HG03432 (cell line): ENCODE data around the gene TMEM247.
A peak's percentile ranks its signal among the peaks of the same experiment; 100 is the strongest.

Experiments
- ATAC-seq: cut with Tn5 transposase; IDR thresholded peaks from one replicate; pipeline ENCODE4 v1.9.1; 2021; ENCODE audit warnings: mild to moderate bottlenecking, moderate library complexity; ENCODE audit not compliant: unreplicated experiment

Gene TMEM247

GRCh38 chr2:46488389-46488788, 9.0 kb downstream of the TMEM247 start:
- no peak for ATAC-seq

DNA sequence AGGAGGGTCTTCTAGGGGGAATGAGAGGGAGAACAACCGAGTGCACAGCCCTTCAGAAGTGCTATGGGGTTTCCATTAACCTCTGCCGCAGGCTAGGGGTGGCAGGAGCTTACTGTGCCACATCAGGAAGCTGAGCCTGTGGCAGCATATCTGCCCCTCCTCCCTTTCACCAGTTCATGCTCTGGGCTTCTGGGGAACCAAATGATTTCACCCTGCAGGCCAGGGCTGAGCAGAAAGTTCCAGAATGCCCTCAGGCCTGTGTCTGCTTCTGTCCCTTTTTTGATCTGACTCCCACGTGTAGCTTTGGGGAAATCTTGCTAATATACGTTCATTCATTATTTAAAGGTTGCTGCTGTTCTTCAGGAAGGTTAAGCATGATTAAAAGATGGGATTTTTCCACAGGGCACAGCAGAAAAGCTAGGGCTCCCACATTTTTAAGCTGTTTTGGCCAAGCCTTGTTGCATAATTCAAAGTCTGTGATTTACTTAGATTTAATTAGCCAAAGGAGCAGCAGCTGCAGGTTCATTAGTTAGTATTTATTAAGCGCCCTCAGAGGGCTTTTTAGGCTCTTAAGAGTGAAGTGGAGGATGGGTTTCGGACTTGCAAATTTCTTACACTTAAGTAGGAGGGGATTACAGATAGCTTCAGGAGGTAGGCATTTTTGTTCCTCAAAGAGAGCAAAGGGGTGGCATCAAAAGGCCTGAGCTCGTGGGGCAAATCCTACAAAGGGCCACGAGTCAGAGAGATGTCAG, 10.2 kb downstream of the TMEM247 start:
- no peak for ATAC-seq

DNA sequence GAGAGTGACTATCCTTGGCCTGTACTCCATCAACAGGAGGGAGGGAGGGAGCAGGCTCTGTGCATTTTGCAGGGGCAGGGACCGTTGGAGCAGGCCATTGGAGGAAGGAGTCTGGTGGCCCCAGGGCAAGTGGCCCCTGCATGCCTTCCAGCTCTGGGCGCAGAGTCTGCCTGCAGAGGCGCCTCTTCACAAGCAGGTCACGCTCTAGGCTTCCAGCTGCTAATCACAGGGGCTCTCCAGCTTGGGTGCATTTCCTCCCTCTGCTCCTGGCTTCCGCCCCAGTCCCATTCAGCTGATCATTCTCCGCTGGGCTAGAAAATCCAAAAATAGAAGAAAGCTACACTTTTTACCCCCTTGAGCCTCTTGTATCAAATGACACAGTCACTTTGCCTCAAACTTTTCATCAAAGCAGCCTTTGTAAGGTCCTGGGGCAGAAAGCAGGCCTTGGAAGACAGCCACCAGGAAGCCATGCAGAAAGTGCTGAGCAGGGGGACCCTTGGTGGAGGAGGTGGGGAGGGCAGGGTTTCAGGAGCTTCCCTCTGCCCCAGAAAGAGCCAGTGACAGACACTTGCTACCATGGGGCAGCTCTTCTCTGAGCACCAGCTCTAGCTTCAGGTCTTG, 11.3 kb downstream of the TMEM247 start:
- peak; percentile 73 for ATAC-seq

DNA sequence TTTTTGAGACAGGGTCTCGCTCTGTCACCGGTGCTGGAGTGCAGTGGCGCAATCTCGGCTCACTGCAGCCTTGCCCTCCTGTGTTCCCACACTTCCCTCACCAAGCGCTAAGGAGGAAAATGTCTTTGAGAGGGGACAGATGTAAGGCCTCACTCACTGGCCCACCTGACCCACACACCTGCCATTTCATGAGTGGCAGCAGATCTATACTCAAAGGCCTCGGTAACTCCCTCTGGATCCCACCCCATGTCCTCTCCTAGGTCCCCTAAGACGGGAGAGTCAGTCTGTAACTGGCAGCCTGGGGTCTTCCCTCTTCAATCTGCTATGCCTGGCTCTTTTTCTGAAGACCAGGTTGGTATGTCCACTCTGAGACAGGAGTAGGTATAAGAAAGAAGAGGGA, 12.9 kb downstream of the TMEM247 start:
- ATAC-seq, result no peak

DNA sequence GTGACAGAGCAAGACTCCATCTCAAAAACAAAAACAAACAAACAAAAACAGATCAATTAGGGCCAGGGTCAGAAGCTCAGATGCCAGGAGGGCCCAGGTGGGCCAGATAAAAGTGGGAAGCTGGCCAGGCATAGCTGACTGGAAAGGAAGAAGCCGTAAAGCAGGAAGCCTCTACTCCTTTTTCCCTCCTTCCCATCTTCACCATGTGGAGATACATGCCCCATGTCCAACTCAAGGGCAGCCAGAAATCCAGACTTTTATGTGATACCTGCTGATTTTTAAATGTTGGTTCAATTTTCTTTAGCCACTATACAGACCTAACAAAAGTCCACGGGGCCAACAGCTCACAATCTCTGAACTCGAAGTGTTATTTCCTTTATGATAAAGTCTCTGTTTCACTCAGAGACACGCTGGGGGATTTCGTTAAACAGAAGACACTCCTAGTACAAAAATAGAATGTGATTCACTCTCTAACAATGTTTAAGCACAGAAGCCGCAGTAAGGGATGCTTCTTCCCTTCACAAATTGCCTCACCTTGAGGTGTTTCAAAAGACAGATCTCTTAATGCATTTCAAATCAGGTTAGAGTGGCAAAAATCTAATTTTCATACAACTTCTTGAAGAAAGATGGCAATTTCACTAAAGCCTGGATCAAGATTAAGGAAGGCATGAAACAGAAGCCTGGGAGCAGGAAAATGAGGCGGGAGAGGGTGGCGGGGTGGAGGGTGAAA, 14.0 kb downstream of the TMEM247 start:
- ATAC-seq, result peak; percentile 80

GRCh38 chr2:46493971-46494250, 14.5 kb downstream of the TMEM247 start:
- ATAC-seq, result no peak

DNA sequence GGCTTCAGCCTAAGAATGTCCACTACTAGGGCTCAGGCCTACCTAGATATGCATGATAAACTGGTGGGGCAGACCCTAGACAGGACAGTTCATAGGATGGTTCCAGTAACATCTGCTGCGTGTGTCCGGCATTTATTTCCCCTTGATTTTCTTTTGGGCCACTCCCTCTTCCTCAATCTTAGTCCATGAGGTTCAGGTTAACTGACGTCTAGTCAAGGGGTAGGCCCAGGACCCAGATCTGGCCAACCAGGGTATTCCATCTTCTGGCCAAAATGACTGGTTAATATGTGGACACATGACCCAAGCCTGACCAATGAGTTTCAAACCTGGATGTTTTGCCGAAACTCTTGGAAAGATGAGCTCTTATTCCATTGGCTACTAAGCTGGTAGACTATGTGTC, 15.2 kb downstream of the TMEM247 start:
- no peak for ATAC-seq

- no peak for ATAC-seq
Observed at GRCh38 chr2:46495231-46496030, 16.1 kb downstream of the TMEM247 start.

GRCh38 chr2:46497766-46498165, 18.4 kb downstream of the TMEM247 start:
- no peak for ATAC-seq

GRCh38 chr2:46498681-46499080, 19.3 kb downstream of the TMEM247 start:
- ATAC-seq, result no peak

GRCh38 chr2:46499392-46499785, 20.0 kb downstream of the TMEM247 start:
- ATAC-seq, result no peak

- no peak for ATAC-seq
Observed at GRCh38 chr2:46500801-46501200, 21.4 kb downstream of the TMEM247 start.

DNA sequence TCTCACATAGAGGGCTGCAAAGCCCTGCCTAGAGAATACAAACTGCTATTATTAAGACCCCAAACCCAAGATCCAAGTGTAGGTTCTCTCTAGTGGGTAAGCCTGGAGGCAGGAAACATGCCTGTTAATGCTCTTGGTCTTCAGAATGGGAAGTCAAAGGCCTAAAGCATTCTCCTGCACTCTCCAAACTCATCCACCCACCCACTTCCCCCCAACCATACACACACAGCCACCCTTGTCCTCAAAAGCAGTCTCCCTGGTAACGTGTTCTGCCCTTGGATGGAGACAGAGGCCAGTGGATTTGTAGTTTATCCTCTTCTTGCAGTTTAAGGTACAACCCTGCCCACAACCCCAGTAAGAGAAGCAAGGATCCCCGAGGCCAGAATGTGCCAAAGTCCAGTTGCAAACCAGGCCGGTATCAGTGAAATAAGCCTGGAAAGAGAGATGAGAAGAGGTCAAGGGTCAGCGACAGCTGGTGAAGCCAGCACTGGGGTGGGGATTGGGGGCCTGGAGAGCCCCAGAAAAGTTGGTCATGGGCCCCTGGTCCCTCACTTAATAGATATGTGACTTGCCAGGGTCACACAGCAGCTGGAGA, 23.0 kb downstream of the TMEM247 start:
- ATAC-seq, result no peak

DNA sequence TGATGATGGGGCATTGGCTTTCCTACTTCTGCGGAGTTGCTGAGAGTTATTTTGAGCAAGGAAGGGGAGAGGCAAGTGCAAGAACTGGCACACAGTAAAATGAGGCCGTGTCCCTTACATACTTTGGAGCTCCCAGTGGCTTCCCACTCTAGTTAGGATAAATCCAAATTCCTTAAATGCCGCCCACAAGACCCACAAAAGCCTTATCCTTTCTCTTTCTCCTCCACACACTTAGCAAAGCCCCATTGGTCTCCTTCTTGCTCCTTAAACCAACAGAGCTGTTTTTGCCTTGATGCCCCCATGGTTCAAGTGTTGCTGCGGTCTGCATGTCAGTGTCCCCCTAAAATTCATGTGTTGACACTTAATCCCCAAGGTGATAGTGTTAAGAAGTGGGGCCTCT, 24.3 kb downstream of the TMEM247 start:
- no peak for ATAC-seq

GRCh38 chr2:46504221-46504620, 24.9 kb downstream of the TMEM247 start:
- ATAC-seq, result no peak

DNA sequence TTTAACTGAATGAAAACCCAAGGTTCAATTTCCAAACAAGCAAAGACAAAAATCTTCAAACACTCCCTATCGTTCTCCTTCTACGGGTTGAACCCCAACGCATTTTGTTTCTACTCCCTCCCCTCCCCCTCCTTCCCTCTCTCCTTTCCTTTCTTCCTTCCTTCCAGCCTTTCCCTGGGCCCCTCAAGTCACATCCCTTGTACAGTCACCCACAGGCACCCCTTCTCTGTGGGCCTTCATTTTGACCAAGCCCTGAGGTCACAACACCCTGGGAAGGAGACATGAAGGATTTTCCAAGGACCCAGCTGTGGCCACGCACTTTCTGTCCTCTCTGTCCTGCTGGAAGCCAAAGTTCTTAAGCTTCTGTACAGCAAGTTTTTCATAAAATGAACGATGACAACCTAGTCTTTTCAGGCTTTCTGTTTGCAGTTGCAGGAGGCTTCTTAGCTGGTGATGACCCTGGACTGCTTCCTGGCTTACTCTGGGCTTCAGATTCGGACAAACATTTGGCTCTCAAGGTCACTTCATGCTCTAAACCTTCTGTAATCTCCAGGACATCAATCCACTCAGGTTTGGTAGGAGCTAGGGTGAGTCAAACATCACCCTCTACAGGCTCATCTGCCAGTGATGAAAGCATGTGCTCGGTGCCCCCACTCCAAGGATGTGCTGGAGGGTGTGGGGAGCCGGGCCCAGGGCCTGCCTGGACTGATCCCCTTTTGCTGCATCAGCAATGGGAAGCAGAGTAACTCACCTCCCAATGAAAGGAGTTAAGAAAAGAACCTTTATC, 25.5 kb downstream of the TMEM247 start:
- ATAC-seq, result no peak

- no peak for ATAC-seq
Observed at GRCh38 chr2:46505472-46505783, 26.1 kb downstream of the TMEM247 start.

DNA sequence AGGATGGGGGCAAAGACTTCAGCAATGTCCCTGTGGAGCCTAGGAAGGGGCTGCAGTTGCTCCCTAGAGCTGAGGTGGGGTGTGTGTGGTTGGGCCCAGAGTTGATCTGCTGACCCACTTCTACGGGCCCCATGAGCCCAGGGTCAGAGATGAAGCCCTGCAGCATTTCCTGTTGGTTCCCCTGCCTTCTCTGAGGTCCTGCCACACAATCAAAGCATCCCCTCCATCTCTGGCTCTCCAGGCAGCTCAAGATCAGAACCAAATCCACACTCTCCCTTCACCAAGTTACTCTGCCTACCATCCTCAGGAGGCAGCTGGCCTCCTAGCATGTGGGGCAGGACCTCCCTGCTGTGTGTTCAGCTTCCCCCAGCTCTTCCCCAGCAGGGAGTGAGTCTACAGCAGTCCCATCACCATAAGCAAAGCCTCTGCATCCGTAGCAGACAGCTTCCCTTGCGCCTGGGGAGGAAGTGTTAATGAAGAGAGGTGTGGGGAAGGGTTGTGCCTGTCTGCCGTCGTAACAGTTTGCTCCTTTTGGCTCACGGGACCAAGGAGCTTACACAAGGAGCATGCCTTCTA, 26.9 kb downstream of the TMEM247 start:
- ATAC-seq, result no peak

DNA sequence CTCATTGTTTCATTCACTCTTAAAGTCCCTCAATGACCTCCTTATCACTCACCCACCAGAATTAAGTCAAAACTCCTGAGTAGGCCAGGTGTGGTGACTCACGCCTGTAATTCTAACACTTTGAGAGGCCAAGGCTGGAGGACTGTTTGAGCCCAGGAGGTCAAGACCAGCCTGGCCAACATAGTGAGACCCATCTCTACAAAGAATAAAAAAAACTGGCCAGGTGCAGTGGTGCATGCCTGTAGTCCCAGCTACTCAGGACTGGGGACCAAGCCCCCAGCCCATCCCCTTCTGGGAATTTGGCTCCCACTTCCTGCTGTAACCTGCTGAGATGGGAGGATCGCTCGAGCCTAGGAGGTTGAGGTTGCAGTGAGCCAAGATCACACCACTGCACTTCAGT, 28.9 kb downstream of the TMEM247 start:
- ATAC-seq, result no peak

DNA sequence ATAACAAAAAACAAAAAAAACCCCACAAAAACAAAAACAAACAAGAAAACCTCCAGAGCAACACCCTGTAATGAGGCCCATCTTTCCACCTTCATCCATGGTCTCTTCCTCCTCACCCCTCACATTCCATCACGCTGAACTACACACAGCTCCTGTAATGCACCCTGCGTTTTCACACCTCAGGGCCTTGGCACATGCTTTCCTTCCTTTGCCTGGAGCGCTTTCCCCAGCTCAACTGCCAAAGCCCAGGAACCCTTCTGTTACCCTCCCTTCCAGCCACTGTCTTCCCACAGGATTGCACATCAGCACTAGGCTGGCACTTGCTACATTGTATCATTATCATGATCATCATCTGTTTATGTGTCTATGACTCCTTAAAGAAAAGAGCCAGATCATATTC, 29.4 kb downstream of the TMEM247 start:
- ATAC-seq, result no peak
